H1 (cell line): Measurements from ENCODE around the gene HIVEP3. TPM values are rescaled to one million over a fixed set of nuclear protein-coding genes. Genes with fewer than 3 reads are reported as not detected.

Experiments
- EGR1 ChIP-seq: IDR thresholded peaks from 2 replicates; pipeline ENCODE4 v1.6.1; 2011; ENCODE audit warnings: low read depth, low read length, borderline replicate concordance
- EZH2 ChIP-seq: fragments of 200-600 bp; sonication (generic); IDR thresholded peaks from 2 replicates; pipeline ENCODE4 v1.7.1; 2012; ENCODE audit warnings: low read depth, mild to moderate bottlenecking, moderate library complexity, low read length, inconsistent platforms; ENCODE audit not compliant: severe bottlenecking
- HDAC2 ChIP-seq, 2 experiments: fragments of 300-600 bp in 1 of 2; sonication (generic) in 1 of 2; IDR thresholded peaks; 2 replicates each; pipeline ENCODE4 v1.6.1; 2011 to 2012; ENCODE audit warnings: low read depth in 2 of 2, low read length in 2 of 2, mild to moderate bottlenecking in 2 of 2, moderate library complexity in 2 of 2, borderline replicate concordance in 1 of 2, inconsistent platforms in 1 of 2
- KDM1A ChIP-seq: fragments of 200-600, 300-600 bp; sonication (generic); IDR thresholded peaks from 2 replicates; pipeline ENCODE4 v1.7.1; 2016; ENCODE audit warnings: mild to moderate bottlenecking, low read length, borderline replicate concordance
- polyA plus RNA-seq, 7 experiments: library from polyadenylated mRNA; depleted of rRNA in 3 of 7; stranded (reverse) in 5 of 7; unstranded in 2 of 7; fragments of >200 nt in 5 of 7; fragments of 200-250 nt in 2 of 7; gene quantifications; 1 replicate in 5 of 7; 2 replicates in 1 of 7; 4 replicates in 1 of 7; pipeline versions ENCODE4 v1.2.1 to v1.2.3, GENCODE V29; 2011 to 2013; ENCODE audit warnings: missing spikeins in 2 of 7, mixed read lengths in 2 of 7
- total RNA-seq: library from RNA; stranded (reverse); fragmentation: NEBNext Ultra II Directional; extraction: Animal tissue kit (Norgen Biotek cat#: 25700); gene quantifications from 2 replicates; pipeline ENCODE4 v1.2.1, GENCODE V29; 2021
- TF ChIP-seq, protein P1 (sequence below): fragments of 300-600 bp; sonication (generic); IDR thresholded peaks from 2 replicates; pipeline ENCODE4 v1.7.1; 2012; ENCODE audit warnings: low read length, moderate library complexity, mild to moderate bottlenecking, inconsistent platforms; ENCODE audit not compliant: insufficient replicate concordance

HIVEP3 gene
- total and polyA plus RNA-seq, 2 of the 8 experiments (the other 6 are each of a cell fraction or from before 2014, with no cell fraction given), result 0.24 to 0.69 TPM

DNA sequence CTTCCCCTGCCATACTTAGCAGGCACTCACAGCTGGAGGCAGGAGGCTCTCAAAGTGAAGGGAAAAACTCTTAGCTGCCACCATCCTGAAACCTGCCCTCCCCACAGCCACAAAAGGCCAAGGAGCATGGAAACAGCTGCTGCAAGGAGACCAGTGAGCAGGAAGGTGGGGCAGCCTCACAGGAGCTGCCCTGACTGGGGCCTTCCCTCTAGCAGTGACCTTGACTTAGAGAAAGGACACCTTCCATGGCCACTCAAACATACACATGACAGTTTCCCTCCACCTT is 126.3 kb downstream of the HIVEP3 start (continued):
- TF ChIP-seq, protein P1, sequence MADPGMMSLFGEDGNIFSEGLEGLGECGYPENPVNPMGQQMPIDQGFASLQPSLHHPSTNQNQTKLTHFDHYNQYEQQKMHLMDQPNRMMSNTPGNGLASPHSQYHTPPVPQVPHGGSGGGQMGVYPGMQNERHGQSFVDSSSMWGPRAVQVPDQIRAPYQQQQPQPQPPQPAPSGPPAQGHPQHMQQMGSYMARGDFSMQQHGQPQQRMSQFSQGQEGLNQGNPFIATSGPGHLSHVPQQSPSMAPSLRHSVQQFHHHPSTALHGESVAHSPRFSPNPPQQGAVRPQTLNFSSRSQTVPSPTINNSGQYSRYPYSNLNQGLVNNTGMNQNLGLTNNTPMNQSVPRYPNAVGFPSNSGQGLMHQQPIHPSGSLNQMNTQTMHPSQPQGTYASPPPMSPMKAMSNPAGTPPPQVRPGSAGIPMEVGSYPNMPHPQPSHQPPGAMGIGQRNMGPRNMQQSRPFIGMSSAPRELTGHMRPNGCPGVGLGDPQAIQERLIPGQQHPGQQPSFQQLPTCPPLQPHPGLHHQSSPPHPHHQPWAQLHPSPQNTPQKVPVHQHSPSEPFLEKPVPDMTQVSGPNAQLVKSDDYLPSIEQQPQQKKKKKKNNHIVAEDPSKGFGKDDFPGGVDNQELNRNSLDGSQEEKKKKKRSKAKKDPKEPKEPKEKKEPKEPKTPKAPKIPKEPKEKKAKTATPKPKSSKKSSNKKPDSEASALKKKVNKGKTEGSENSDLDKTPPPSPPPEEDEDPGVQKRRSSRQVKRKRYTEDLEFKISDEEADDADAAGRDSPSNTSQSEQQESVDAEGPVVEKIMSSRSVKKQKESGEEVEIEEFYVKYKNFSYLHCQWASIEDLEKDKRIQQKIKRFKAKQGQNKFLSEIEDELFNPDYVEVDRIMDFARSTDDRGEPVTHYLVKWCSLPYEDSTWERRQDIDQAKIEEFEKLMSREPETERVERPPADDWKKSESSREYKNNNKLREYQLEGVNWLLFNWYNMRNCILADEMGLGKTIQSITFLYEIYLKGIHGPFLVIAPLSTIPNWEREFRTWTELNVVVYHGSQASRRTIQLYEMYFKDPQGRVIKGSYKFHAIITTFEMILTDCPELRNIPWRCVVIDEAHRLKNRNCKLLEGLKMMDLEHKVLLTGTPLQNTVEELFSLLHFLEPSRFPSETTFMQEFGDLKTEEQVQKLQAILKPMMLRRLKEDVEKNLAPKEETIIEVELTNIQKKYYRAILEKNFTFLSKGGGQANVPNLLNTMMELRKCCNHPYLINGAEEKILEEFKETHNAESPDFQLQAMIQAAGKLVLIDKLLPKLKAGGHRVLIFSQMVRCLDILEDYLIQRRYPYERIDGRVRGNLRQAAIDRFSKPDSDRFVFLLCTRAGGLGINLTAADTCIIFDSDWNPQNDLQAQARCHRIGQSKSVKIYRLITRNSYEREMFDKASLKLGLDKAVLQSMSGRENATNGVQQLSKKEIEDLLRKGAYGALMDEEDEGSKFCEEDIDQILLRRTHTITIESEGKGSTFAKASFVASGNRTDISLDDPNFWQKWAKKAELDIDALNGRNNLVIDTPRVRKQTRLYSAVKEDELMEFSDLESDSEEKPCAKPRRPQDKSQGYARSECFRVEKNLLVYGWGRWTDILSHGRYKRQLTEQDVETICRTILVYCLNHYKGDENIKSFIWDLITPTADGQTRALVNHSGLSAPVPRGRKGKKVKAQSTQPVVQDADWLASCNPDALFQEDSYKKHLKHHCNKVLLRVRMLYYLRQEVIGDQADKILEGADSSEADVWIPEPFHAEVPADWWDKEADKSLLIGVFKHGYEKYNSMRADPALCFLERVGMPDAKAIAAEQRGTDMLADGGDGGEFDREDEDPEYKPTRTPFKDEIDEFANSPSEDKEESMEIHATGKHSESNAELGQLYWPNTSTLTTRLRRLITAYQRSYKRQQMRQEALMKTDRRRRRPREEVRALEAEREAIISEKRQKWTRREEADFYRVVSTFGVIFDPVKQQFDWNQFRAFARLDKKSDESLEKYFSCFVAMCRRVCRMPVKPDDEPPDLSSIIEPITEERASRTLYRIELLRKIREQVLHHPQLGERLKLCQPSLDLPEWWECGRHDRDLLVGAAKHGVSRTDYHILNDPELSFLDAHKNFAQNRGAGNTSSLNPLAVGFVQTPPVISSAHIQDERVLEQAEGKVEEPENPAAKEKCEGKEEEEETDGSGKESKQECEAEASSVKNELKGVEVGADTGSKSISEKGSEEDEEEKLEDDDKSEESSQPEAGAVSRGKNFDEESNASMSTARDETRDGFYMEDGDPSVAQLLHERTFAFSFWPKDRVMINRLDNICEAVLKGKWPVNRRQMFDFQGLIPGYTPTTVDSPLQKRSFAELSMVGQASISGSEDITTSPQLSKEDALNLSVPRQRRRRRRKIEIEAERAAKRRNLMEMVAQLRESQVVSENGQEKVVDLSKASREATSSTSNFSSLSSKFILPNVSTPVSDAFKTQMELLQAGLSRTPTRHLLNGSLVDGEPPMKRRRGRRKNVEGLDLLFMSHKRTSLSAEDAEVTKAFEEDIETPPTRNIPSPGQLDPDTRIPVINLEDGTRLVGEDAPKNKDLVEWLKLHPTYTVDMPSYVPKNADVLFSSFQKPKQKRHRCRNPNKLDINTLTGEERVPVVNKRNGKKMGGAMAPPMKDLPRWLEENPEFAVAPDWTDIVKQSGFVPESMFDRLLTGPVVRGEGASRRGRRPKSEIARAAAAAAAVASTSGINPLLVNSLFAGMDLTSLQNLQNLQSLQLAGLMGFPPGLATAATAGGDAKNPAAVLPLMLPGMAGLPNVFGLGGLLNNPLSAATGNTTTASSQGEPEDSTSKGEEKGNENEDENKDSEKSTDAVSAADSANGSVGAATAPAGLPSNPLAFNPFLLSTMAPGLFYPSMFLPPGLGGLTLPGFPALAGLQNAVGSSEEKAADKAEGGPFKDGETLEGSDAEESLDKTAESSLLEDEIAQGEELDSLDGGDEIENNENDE, result no peak
- no peak for TF ChIP-seq EGR1
- TF ChIP-seq HDAC2 (IDR thresholded peaks at IDR 0.05; ENCODE audit: borderline replicate concordance in 1 of 2, low read depth in 2 of 2, low read length in 2 of 2), result no peak
- TF ChIP-seq KDM1A, result no peak
- no peak for TF ChIP-seq EZH2
